Heart left ventricle (tissue), 16 donors: ENCODE results near the gene SNRNP70. TPM values are rescaled to one million over a fixed set of nuclear protein-coding genes. Genes with fewer than 3 reads are reported as not detected.
"Not testable (repeated sequence)": the region's sequence is repeated elsewhere in the genome, so short reads cannot be mapped to it uniquely, and the experiment has no call there.

Source experiments
- ATAC-seq, 4 donors: fragments of 200-7000 bp; cut with Tn5 transposase; one replicate each; pipeline ENCODE4 v1.9.1; 2020 to 2022; ENCODE audit warnings: moderate library complexity in 4 of 4, mild to moderate bottlenecking in 3 of 4, moderate number of reproducible peaks in 1 of 4
- DNase-seq, 5 donors: peaks; one replicate each; pipeline ENCODE4 v3.0.0-alpha.2; 2020
- H3K27ac ChIP-seq, 12 donors: fragments of 200-600 bp; sonication (generic) in 4 of 12; one replicate each; pipeline versions ENCODE4 v1.5.0 to v1.8.0; 2016 to 2022; ENCODE audit warnings: mild to moderate bottlenecking in 2 of 12
- H3K27me3 ChIP-seq, 9 donors: fragments of 200-600 bp; sonication (generic) in 2 of 9; one replicate each; pipeline versions ENCODE4 v1.5.1 to v1.8.0; 2016 to 2022; ENCODE audit warnings: mild to moderate bottlenecking in 3 of 9
- H3K36me3 ChIP-seq, 9 donors: fragments of 200-600 bp; sonication (generic) in 2 of 9; one replicate each; pipeline versions ENCODE4 v1.5.0 to v1.8.0; 2018 to 2022; ENCODE audit warnings: mild to moderate bottlenecking in 2 of 9
- H3K4me1 ChIP-seq, 12 donors: fragments of 200-600 bp; sonication (generic) in 4 of 12; one replicate each; pipeline versions ENCODE4 v1.5.0 to v1.8.0; 2016 to 2022; ENCODE audit warnings: mild to moderate bottlenecking in 3 of 12
- H3K4me3 ChIP-seq, 12 donors: fragments of 200-600 bp; sonication (generic) in 4 of 12; one replicate each; pipeline versions ENCODE4 v1.5.0 to v1.8.0; 2017 to 2022; ENCODE audit warnings: mild to moderate bottlenecking in 9 of 12, moderate library complexity in 4 of 12
- H3K9me3 ChIP-seq, 12 donors: fragments of 200-600 bp; sonication (generic) in 4 of 12; one replicate each; pipeline versions ENCODE4 v1.5.0 to v1.8.0; 2016 to 2022; ENCODE audit warnings: mild to moderate bottlenecking in 1 of 12
- POLR2A ChIP-seq, 2 donors: fragments of 450-650 bp; IDR thresholded peaks; one replicate each; pipeline ENCODE4 v1.6.1; 2017; ENCODE audit warnings: antibody characterized with exemption in 2 of 2, mild to moderate bottlenecking in 2 of 2, moderate library complexity in 2 of 2
- WGBS, 4 donors: extraction: QIAGEN DNeasy Blood & Tissue Kit in 2 of 4; methylation state at CpG; one replicate each; pipeline versions ENCODE4 v1.1.5 to v1.1.7; 2013 to 2018; 5-methylcytosine and 5-hydroxymethylcytosine counted together
- intact Hi-C, 10 donors: fragments of 100-400 bp; cut with DNase I; formaldehyde crosslinking; loops; one replicate each; pipeline versions ENCODE4 v1.11.1 to v1.14.2; 2022
- polyA plus RNA-seq, 2 donors: library from polyadenylated mRNA; stranded (reverse); fragments of 200-250 nt; gene quantifications; one replicate each; pipeline ENCODE4 v1.2.3, GENCODE V29; 2013
- total RNA-seq, 9 donors: library from RNA; depleted of rRNA in 2 of 9; stranded (reverse); fragments of >200 nt in 2 of 9; fragmentation: NEBNext Ultra II Directional in 3 of 9; extraction: Animal tissue kit (Norgen Biotek cat#: 25700) in 3 of 9; gene quantifications; one replicate each; pipeline versions ENCODE4 v1.1.0 to v1.2.4, GENCODE V29; 2016 to 2023
- TF ChIP-seq, protein P1 (sequence below), 12 donors: fragments of 200-600 bp; sonication (generic) in 4 of 12; IDR thresholded peaks; one replicate each; pipeline versions ENCODE4 v1.5.0 to v1.8.0; 2018 to 2022; ENCODE audit warnings: antibody characterized with exemption in 12 of 12, mild to moderate bottlenecking in 5 of 12
- donor health status: ischemic (EF 13 %, LVEDD 7.1; RV severe dilation, severe dysfunction).
- donor health status: healthy with polysubstance abuse.
- donor health status: DM: no; HTN: yes; CAD: no.
- donor health status: DM: no; HTN: no; CAD: no.
- donor health status: ischemic (EF 25% LVEDD 6.9; RV normal size, moderate dysfunction).
- donor health status: ischemic (EF 25% LVEDD 5.7; RV mildly dilated, moderate dysfunction).
- donor health status: healthy.
- donor health status: DM: yes; HTN: yes; CAD: no.
- donor health status: ischemic (EF 35%, LVEDD 5.7; RV mildly dilated, moderate dysfunction).
- donor health status: nonischemic (EF 11% LVEDD 7.7; RV severe dilation, severe dysfunction).
- donor health status: DM: yes; HTN: yes; CAD: no.
- donor health status: PGD.
- donor health status: ischemic (EF 29% LVEDD 5.4; RV normal size, mild dysfunction).
- donor health status: nonischemic (EF 23%, LVEDD 6.1; RV moderate dilation, normal function).

The SNRNP70 gene
- total and polyA plus RNA-seq, 11 donors: 61.6 to 163 (median 96.6) TPM

DNA sequence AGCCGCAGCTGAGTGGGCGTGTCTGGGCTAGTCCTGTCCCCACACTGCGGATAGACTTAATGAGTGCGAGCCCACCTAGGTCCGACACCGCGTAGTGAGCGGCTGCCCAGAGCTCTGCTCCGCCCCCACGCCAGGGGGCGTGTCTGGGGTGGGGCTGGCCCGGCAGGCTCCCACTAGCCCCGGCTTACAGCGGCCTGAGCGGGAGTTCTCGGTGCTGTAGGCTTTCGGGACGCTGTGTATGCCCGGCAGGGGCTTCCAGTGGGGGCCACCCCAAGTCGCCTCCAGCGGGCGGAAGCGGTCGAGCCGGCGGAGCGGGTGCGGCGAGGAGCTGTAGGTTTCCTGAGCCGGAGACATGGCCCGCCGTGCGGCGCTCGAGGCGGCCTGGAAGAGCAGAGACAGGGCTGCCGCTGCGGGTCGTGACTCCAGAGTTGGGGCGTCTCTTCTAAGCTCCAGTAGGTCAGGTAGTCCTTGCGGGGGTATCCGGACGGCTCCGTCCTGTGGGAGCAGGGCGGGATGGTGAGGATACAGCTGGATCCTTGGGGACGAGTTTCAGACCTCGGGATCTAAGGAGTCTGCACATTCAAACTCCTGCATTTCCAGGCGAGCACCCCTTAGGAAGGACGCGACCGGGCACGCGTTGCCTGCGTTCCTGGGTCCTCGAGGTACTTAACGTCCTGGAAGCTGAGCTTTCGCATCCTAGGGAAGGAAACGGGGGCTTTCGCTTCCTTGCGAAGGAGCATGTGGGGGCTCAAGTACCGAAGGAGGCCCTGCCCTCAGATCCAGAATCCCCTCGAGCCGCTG is 28.9 kb upstream of the SNRNP70 start:
- DNase-seq (peak; percentile 52 to 71 (median 60)), ATAC-seq (peak; percentile 49 to 90 (median 88))
- Histone ChIP-seq H3K36me3 (no peaks in the 10 kb centered on the region), H3K27ac (no peak overlapping the region), H3K27me3 (peaks cover 0 to 33% (median 6%) of the 10 kb centered on the region in 9 donors), H3K4me1 (peaks cover 0 to 24% (median 10%) of the 10 kb centered on the region in 12 donors), H3K9me3 (no peaks in the 10 kb centered on the region), H3K4me3 (peak overlapping the region; percentile 31 to 74 (median 56))
- intact Hi-C loops: no loop called here
- 1 to 2% (median 1%) methylated on average over 20 to 63 of the region's 63 CpGs for WGBS, 4 donors
- TF ChIP-seq POLR2A (IDR thresholded peaks at IDR 0.05): no peak
- TF ChIP-seq, protein P1, sequence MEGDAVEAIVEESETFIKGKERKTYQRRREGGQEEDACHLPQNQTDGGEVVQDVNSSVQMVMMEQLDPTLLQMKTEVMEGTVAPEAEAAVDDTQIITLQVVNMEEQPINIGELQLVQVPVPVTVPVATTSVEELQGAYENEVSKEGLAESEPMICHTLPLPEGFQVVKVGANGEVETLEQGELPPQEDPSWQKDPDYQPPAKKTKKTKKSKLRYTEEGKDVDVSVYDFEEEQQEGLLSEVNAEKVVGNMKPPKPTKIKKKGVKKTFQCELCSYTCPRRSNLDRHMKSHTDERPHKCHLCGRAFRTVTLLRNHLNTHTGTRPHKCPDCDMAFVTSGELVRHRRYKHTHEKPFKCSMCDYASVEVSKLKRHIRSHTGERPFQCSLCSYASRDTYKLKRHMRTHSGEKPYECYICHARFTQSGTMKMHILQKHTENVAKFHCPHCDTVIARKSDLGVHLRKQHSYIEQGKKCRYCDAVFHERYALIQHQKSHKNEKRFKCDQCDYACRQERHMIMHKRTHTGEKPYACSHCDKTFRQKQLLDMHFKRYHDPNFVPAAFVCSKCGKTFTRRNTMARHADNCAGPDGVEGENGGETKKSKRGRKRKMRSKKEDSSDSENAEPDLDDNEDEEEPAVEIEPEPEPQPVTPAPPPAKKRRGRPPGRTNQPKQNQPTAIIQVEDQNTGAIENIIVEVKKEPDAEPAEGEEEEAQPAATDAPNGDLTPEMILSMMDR (IDR thresholded peaks at IDR 0.05): peak; percentile 20 to 62 (median 38)

DNA sequence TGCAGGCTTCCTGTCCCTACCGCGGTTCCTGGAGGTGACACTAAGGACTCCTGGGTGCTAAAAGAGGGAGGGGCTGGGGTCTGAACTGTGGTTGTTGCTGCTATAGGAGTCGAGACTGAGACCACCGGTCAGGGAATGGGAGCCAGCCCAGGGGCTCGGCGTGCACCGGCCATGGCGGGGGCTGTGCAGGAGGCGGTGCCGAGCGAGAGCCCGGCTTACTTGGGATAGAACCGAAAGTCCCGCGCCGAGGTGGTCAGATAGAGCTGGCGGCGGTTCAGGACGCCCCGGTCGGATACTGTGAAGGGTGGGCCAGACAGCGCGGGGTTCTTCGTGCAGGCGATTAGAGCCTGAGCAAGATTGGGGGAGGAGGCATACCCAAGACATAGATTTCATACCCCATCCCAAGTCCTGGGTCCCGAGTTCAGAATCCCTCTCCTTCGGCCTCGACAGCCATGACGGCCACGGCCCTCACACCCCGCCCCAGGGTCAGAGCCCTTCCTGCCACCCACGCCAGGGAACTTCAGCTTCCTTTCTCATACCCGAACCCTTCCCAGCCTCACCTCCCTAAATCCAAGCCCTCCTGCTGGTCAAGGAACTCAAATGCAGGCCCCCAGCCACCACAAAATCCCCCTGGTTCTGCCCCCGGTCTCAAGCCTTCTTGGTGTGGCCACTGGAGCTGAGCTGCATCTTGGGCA is 28.2 kb upstream of the SNRNP70 start:
- 3 to 13% (median 5%) methylated on average over 21 to 34 of the region's 34 CpGs for WGBS, 4 donors
- intact Hi-C loops, H3K36me3 ChIP-seq, DNase-seq, H3K27ac ChIP-seq, H3K9me3 ChIP-seq: not testable (repeated sequence)
- peak overlapping the region; percentile 31 to 74 (median 56) for H3K4me3 ChIP-seq
- peaks cover 0 to 24% (median 10%) of the 10 kb centered on the region in 12 donors for H3K4me1 ChIP-seq
- H3K27me3 ChIP-seq: peaks cover 0 to 39% (median 6%) of the 10 kb centered on the region in 9 donors
- peak in 3 of 4 donors; percentile 16 to 33 (median 29) for ATAC-seq

DNA sequence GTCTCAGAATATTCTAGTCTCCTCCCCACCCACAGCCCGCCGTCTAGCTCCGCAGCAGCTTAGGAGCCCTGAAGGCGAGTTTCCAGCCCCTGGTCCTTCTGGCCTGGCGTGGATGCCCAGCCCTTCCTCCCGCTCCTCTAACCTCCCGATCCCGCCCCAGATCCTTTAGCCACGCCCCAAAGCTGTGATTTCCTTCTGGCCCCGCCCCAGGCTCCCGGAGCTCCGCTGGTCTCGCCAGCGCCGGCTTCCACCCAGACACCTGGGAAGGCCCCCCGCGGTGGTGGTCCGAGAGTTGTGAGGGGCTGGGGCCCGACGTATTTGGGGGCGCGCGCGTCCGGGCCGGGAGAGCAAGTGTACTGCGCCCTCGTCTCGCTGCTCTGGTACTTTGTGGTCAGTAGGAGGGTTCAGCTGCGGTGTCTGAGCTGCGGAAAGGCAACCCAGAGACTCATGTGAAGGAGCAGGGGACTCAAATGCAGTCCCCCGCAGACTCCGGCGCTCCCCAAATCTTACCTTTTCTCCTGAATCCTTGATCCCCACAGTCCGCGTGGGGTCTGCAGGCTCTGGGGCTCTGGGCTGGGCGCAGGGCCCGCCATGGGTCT is 27.5 kb upstream of the SNRNP70 start, which contains the start of gene CGB7:
Gene CGB7 (minus strand): TSS at position 114 of the 599 bp plus-strand sequence. CDS start 2,374 bp downstream, outside the sequence.
- ATAC-seq (peak; percentile 24 to 84 (median 78)), DNase-seq (peak; percentile 74 to 83 (median 78))
- Histone ChIP-seq H3K4me1 (peaks cover 0 to 24% (median 10%) of the 10 kb centered on the region in 12 donors), H3K27me3 (peaks cover 0 to 42% (median 6%) of the 10 kb centered on the region in 9 donors), H3K9me3 (no peaks in the 10 kb centered on the region), H3K36me3 (no peaks in the 10 kb centered on the region), H3K27ac (no peak within 1 kb of the TSS), H3K4me3 (peak within 1 kb of the TSS; percentile 31 to 74 (median 56))
- 4 to 9% (median 5%) methylated on average over 20 to 38 of the region's 38 CpGs for WGBS, 4 donors
- intact Hi-C loops: no loop called here
- TF ChIP-seq POLR2A (IDR thresholded peaks at IDR 0.05): no peak
- TF ChIP-seq, protein P1 (IDR thresholded peaks at IDR 0.05): no peak

DNA sequence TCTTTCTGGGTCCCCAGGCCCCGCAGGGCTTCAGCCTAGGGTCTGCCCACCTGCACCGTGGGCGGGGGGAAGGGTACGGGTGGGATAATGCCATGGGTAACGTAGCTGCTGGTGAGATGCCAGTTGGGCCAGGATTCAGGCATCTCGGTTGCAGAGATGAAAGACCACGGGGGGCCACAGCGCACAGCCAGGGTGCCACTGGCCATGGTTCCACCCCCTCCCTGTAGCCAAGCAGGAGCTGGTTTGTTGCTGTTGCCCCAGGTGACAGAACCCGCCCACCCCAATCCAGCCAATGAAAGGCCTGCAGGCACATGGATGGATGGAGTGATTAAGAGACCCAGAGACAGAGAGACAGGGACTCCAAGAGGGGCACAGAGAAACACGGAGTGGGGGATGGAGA is 26.7 kb upstream of the SNRNP70 start:
- Histone ChIP-seq H3K36me3 (no peaks in the 10 kb centered on the region), H3K4me1 (peaks cover 0 to 24% (median 10%) of the 10 kb centered on the region in 12 donors), H3K27me3 (peaks cover 0 to 45% (median 6%) of the 10 kb centered on the region in 9 donors), H3K27ac (no peak overlapping the region), H3K9me3 (no peaks in the 10 kb centered on the region), H3K4me3 (no peak overlapping the region)
- DNase-seq (no peak), ATAC-seq (no peak)
- intact Hi-C loops: no loop called here
- WGBS, 4 donors: 54 to 68% (median 58%) methylated on average over 10 of the region's 10 CpGs
- TF ChIP-seq, protein P1 (IDR thresholded peaks at IDR 0.05): no peak
- no peak for TF ChIP-seq POLR2A (IDR thresholded peaks at IDR 0.05)
